Progenitor cell of endocrine pancreas (in vitro differentiated cells): Measurements from ENCODE around the gene ZNF532. TPM values are rescaled to one million over a fixed set of nuclear protein-coding genes. Genes with fewer than 3 reads are reported as not detected.

Source experiments
- DNase-seq: peaks from one replicate; pipeline ENCODE4 v3.0.0; 2021; ENCODE audit warnings: low spot score; ENCODE audit not compliant: unreplicated experiment
- H3K27ac Mint-ChIP-seq: 2 replicates; pipeline ENCODE4 v1.8.0; 2021; ENCODE audit warnings: mild to moderate bottlenecking, moderate library complexity, mixed read lengths
- H3K27me3 Mint-ChIP-seq: 2 replicates; pipeline ENCODE4 v1.8.0; 2021; ENCODE audit warnings: mixed read lengths
- H3K36me3 Mint-ChIP-seq: 2 replicates; pipeline ENCODE4 v1.8.0; 2022; ENCODE audit warnings: mixed read lengths; ENCODE audit not compliant: insufficient read depth
- H3K4me1 Mint-ChIP-seq: 2 replicates; pipeline ENCODE4 v1.8.0; 2021; ENCODE audit warnings: low read depth, mixed read lengths
- H3K4me3 Mint-ChIP-seq: 2 replicates; pipeline ENCODE4 v1.8.0; 2021; ENCODE audit warnings: low read depth, mild to moderate bottlenecking, moderate library complexity, mixed read lengths
- H3K9me3 Mint-ChIP-seq: 2 replicates; pipeline ENCODE4 v1.8.0; 2021; ENCODE audit warnings: low read depth, mixed read lengths
- total RNA-seq: library from RNA; stranded (reverse); gene quantifications from 2 replicates; pipeline ENCODE4 v1.2.1, GENCODE V29; 2021
- TF ChIP-seq, protein P1 (sequence below): fragments of 200-600 bp; sonication (generic); IDR thresholded peaks from one replicate; pipeline ENCODE4 v1.5.0; 2021; ENCODE audit warnings: antibody characterized with exemption, mild to moderate bottlenecking; ENCODE audit not compliant: unreplicated experiment

Gene ZNF532
- total RNA-seq, 1 donor from 2014 or later, result 190 TPM

- Mint-ChIP-seq H3K4me3 (no peak overlapping the region), H3K36me3 (peaks cover 2% of the 10 kb centered on the region), H3K9me3 (peaks cover 4% of the 10 kb centered on the region), H3K27me3 (no peaks in the 10 kb centered on the region), H3K27ac (no peak overlapping the region), H3K4me1 (peaks cover 11% of the 10 kb centered on the region)
- no peak for DNase-seq
- TF ChIP-seq, protein P1, sequence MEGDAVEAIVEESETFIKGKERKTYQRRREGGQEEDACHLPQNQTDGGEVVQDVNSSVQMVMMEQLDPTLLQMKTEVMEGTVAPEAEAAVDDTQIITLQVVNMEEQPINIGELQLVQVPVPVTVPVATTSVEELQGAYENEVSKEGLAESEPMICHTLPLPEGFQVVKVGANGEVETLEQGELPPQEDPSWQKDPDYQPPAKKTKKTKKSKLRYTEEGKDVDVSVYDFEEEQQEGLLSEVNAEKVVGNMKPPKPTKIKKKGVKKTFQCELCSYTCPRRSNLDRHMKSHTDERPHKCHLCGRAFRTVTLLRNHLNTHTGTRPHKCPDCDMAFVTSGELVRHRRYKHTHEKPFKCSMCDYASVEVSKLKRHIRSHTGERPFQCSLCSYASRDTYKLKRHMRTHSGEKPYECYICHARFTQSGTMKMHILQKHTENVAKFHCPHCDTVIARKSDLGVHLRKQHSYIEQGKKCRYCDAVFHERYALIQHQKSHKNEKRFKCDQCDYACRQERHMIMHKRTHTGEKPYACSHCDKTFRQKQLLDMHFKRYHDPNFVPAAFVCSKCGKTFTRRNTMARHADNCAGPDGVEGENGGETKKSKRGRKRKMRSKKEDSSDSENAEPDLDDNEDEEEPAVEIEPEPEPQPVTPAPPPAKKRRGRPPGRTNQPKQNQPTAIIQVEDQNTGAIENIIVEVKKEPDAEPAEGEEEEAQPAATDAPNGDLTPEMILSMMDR, result no peak
Measured at GRCh38 chr18:59006461-59007067, 141.9 kb downstream of the ZNF532 start.

DNA sequence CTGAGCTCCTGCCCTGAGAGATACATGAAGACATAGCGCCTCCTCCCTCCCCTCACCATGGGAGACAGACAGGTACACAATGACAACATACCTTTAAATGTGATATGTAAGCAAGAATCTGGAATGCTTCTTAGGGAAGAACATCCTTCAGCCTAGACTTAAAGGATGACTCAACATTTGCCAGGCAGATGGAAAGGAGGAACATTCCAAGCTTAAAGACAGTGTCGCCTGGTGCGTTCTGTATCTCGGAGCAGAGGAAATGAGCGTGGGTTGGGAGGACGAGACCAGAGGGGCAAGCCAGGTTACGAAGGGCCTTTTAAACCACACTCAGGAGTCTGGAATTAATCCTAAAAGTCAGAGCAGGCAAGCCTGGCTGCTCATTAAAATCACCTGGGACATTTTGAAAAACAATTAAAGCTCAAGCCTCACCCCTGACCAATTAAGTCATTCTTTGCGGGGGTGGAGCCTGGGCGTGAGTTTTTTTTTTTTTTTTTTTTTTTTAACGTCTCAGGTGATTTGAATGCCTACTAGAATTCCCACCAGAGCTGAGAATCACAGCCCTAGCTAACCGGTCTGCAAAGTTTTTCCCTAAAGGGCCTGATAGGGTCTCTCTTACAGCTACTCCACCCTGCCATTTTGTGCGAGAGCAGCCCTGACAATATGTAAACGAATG, 143.8 kb downstream of the ZNF532 start:
- no peaks in the 10 kb centered on the region for H3K9me3 Mint-ChIP-seq
- H3K4me3 Mint-ChIP-seq, result no peak overlapping the region
- H3K27me3 Mint-ChIP-seq, result no peaks in the 10 kb centered on the region
- H3K36me3 Mint-ChIP-seq, result no peaks in the 10 kb centered on the region
- TF ChIP-seq, protein P1, result no peak
- H3K27ac Mint-ChIP-seq, result no peak overlapping the region
- peaks cover 5% of the 10 kb centered on the region for H3K4me1 Mint-ChIP-seq
- DNase-seq, result no peak

DNA sequence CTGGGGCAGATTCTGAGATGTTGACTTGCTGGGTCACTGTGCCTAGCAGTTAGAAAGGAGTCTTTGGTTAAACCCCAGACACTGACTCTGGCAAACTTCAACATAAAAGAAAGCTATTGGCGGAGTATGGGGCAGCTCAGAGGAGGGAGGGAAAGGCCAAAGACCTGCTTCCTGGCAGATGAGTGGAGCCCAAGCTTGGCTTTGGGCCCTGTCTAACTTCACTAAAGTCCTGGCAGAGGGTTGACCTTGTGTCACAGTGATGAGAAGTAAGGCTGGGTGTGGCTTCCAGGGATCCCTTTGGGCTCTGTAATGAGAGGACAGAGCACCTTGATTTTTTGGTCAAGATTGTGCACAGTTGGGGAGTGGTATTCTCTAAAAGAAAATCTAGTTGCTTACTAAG, 145.2 kb downstream of the ZNF532 start:
- no peak overlapping the region for H3K27ac Mint-ChIP-seq
- no peaks in the 10 kb centered on the region for H3K27me3 Mint-ChIP-seq
- no peaks in the 10 kb centered on the region for H3K9me3 Mint-ChIP-seq
- DNase-seq, result no peak
- H3K36me3 Mint-ChIP-seq, result no peaks in the 10 kb centered on the region
- TF ChIP-seq, protein P1, result no peak
- no peak overlapping the region for H3K4me3 Mint-ChIP-seq
- peaks cover 5% of the 10 kb centered on the region for H3K4me1 Mint-ChIP-seq

DNA sequence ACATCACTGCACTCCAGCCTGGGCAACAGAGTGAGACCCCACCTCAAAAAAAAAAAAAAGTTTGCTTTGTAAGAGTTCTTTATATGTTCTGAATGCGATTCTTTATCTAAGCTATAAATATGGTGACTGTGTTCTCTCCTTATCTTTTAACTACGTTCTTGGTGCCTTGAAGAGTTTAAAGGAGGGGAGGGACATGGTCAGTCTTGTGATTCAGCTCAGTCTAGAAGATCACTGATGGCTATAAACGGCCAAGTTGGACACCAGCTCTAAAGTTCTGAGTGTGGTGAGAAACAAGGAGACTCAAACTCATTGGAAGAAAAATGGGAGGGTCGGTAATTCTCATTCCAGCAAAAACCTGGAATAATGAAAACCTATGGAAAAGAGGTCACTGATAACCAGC, 146.6 kb downstream of the ZNF532 start:
- Mint-ChIP-seq H3K36me3 (no peaks in the 10 kb centered on the region), H3K27ac (no peak overlapping the region), H3K4me3 (no peak overlapping the region), H3K27me3 (no peaks in the 10 kb centered on the region), H3K4me1 (peaks cover 2% of the 10 kb centered on the region), H3K9me3 (peaks cover 4% of the 10 kb centered on the region)
- TF ChIP-seq, protein P1, result no peak
- DNase-seq, result no peak

- TF ChIP-seq, protein P1, result no peak
- no peak for DNase-seq
- Mint-ChIP-seq H3K27ac (no peak overlapping the region), H3K4me1 (peaks cover 2% of the 10 kb centered on the region), H3K9me3 (peaks cover 4% of the 10 kb centered on the region), H3K4me3 (no peak overlapping the region), H3K27me3 (no peaks in the 10 kb centered on the region), H3K36me3 (no peaks in the 10 kb centered on the region)
Measured at GRCh38 chr18:59011786-59012185, 147.1 kb downstream of the ZNF532 start.
